OCI-LY7 (cell line): Measurements from ENCODE around the gene NHERF2. TPM values are rescaled to one million over a fixed set of nuclear protein-coding genes. Genes with fewer than 3 reads are reported as not detected.

Experiments used
- BruUV-seq: library from RNA; stranded (reverse); fragments of 400-500 nt; replicated peaks from 2 replicates; lab custom pipeline; 2021; lab: Mats Ljungman, UMichigan
- CTCF ChIA-PET: fragments of 300-600 bp; sonication (Branson Sonifier 250); formaldehyde crosslinking; loops from one replicate; lab custom pipeline; 2022; ENCODE audit warnings: antibody characterized with exemption; ENCODE audit not compliant: unreplicated experiment; lab: Charles Lee
- POLR2A ChIA-PET: fragments of 300-600 bp; sonication (Branson Sonifier 250); formaldehyde crosslinking; loops from one replicate; lab custom pipeline; 2022; ENCODE audit warnings: antibody characterized with exemption; lab: Charles Lee
- DNase-seq: peaks from one replicate; pipeline ENCODE4 v3.0.0-alpha.2; 2015; ENCODE audit warnings: low spot score
- H2AFZ ChIP-seq: fragments of 200-600 bp; sonication (generic), shearing (Covaris generic); 2 replicates; pipeline ENCODE4 v1.6.1; 2014; ENCODE audit warnings: mild to moderate bottlenecking, antibody characterized with exemption, low read length, moderate library complexity
- H3K27ac ChIP-seq: fragments of 200-600 bp; sonication (generic); 2 replicates; pipeline ENCODE4 v1.5.1; 2014; ENCODE audit warnings: mixed run types, low read depth, mild to moderate bottlenecking, moderate library complexity, low read length, inconsistent platforms; ENCODE audit not compliant: poor library complexity, severe bottlenecking
- H3K36me3 ChIP-seq: fragments of 200-600 bp; sonication (generic); 2 replicates; pipeline ENCODE4 v1.6.1; 2014; ENCODE audit warnings: mild to moderate bottlenecking, antibody characterized with exemption, low read length, moderate library complexity, mixed read lengths; ENCODE audit not compliant: insufficient read depth
- H3K4me1 ChIP-seq: fragments of 200-600 bp; sonication (generic); 2 replicates; pipeline ENCODE4 v1.5.1; 2014; ENCODE audit warnings: mild to moderate bottlenecking, low read length; ENCODE audit not compliant: insufficient read depth, poor library complexity, severe bottlenecking
- H3K4me2 ChIP-seq: fragments of 200-600 bp; sonication (generic); 2 replicates; pipeline ENCODE4 v1.6.1; 2014; ENCODE audit warnings: mild to moderate bottlenecking, low read length
- H3K4me3 ChIP-seq: fragments of 200-600 bp; sonication (generic); 2 replicates; pipeline ENCODE4 v1.5.1; 2014; ENCODE audit warnings: mild to moderate bottlenecking, low read depth, low read length; ENCODE audit not compliant: poor library complexity, severe bottlenecking
- H3K79me2 ChIP-seq: fragments of 200-600 bp; sonication (generic); 2 replicates; pipeline ENCODE4 v1.6.1; 2016; ENCODE audit warnings: low read depth, mild to moderate bottlenecking, low read length, moderate library complexity, mixed read lengths; ENCODE audit not compliant: insufficient read depth
- H3K9me2 ChIP-seq: fragments of 200-600 bp; sonication (generic); 2 replicates; pipeline ENCODE4 v1.6.1; 2016; ENCODE audit warnings: mild to moderate bottlenecking, low read length, mixed read lengths; ENCODE audit not compliant: insufficient read depth
- H3K9me3 ChIP-seq: fragments of 200-600 bp; sonication (generic); 2 replicates; pipeline ENCODE4 v1.6.1; 2014; ENCODE audit warnings: mild to moderate bottlenecking, mixed run types, low read length, mixed read lengths
- H4K20me1 ChIP-seq: fragments of 200-600 bp; sonication (generic); 2 replicates; pipeline ENCODE4 v1.6.1; 2014; ENCODE audit warnings: mild to moderate bottlenecking, antibody characterized with exemption, low read length, moderate library complexity, mixed read lengths; ENCODE audit not compliant: insufficient read depth
- CTCF ChIP-seq: fragments of 200-600 bp; sonication (generic); conservative IDR thresholded peaks from 2 replicates; pipeline ENCODE4 v1.5.1; 2014; ENCODE audit warnings: mild to moderate bottlenecking, antibody characterized with exemption, low read length, moderate library complexity, mixed read lengths
- EZH2phosphoT487 ChIP-seq: fragments of 200-600 bp; sonication (generic); IDR thresholded peaks from 2 replicates; pipeline ENCODE4 v1.6.1; 2018; ENCODE audit warnings: low read depth, borderline replicate concordance, mild to moderate bottlenecking, mixed run types, antibody characterized with exemption, low read length, moderate library complexity, mixed read lengths
- intact Hi-C: fragments of 100-400 bp; cut with micrococcal nuclease; formaldehyde crosslinking; loops from one replicate; pipeline ENCODE4 v1.10.0; 2022; ENCODE audit not compliant: unreplicated experiment
- total RNA-seq, 2 experiments: library from RNA; depleted of rRNA in 1 of 2; stranded (reverse); fragments of >200 nt in 1 of 2; shearing (Covaris generic) in 1 of 2; gene quantifications; 2 replicates each; pipeline ENCODE4 v1.2.3, GENCODE V29; 2014 to 2022

NHERF2 gene
- total RNA-seq, 2 experiments from 2014 or later = 0.27 TPM; not detected in 1

GRCh38 chr16:2071454-2072202 lies 44.9 kb downstream of the NHERF2 start:
- Histone ChIP-seq H4K20me1 (no peaks in the 10 kb centered on the region), H3K79me2 (no peaks in the 10 kb centered on the region), H3K9me3 (no peaks in the 10 kb centered on the region), H3K4me2 (no peak overlapping the region), H3K4me1 (no peaks in the 10 kb centered on the region), H3K4me3 (no peak overlapping the region), H3K9me2 (no peaks in the 10 kb centered on the region), H3K27ac (no peak overlapping the region), H2AFZ (no peak overlapping the region), H3K36me3 (peaks cover 39% of the 10 kb centered on the region)
- no peak for DNase-seq
- BruUV-seq = no TSS peak
- intact Hi-C loops = no loop called here
- CTCF ChIA-PET = no interaction called here
- no peak for TF ChIP-seq CTCF
- no peak for TF ChIP-seq EZH2phosphoT487
- POLR2A ChIA-PET = no interaction called here

- CTCF ChIA-PET = no interaction called here
- Histone ChIP-seq H3K27ac (no peak overlapping the region), H2AFZ (no peak overlapping the region), H4K20me1 (no peaks in the 10 kb centered on the region), H3K79me2 (no peaks in the 10 kb centered on the region), H3K4me2 (no peak overlapping the region), H3K9me2 (no peaks in the 10 kb centered on the region), H3K36me3 (peaks cover 28% of the 10 kb centered on the region), H3K4me3 (no peak overlapping the region), H3K9me3 (no peaks in the 10 kb centered on the region), H3K4me1 (no peaks in the 10 kb centered on the region)
- intact Hi-C loops = no loop called here
- BruUV-seq = no TSS peak
- POLR2A ChIA-PET = no interaction called here
- DNase-seq = no peak
- TF ChIP-seq CTCF (no peak), EZH2phosphoT487 (no peak)
Measured at GRCh38 chr16:2072926-2073325, 46.2 kb downstream of the NHERF2 start.

GRCh38 chr16:2074071-2074470 lies 47.4 kb downstream of the NHERF2 start:
- ChIA-PET POLR2A (no interaction called here), CTCF (no interaction called here)
- intact Hi-C loops = no loop called here
- no peak for TF ChIP-seq CTCF
- no peak for TF ChIP-seq EZH2phosphoT487
- Histone ChIP-seq H4K20me1 (no peaks in the 10 kb centered on the region), H3K9me2 (no peaks in the 10 kb centered on the region), H3K36me3 (peaks cover 16% of the 10 kb centered on the region), H3K9me3 (no peaks in the 10 kb centered on the region), H3K27ac (no peak overlapping the region), H3K4me2 (no peak overlapping the region), H2AFZ (no peak overlapping the region), H3K79me2 (no peaks in the 10 kb centered on the region), H3K4me1 (no peaks in the 10 kb centered on the region), H3K4me3 (no peak overlapping the region)
- BruUV-seq = no TSS peak
- no peak for DNase-seq
